Natural killer cell (primary cell): ENCODE results near the gene HELZ2. TPM values are rescaled to one million over a fixed set of nuclear protein-coding genes. Genes with fewer than 3 reads are reported as not detected.

Source experiments
- ATAC-seq, 3 donors: fragments of 150-1000 bp in 2 of 3; fragments of 200-7000 bp in 1 of 3; cut with Tn5 transposase; 1 replicate in 1 of 3; 2 replicates in 2 of 3; pipeline ENCODE4 v1.10.0; 2021; ENCODE audit warnings: mild to moderate bottlenecking in 2 of 3, moderate library complexity in 2 of 3
- DNase-seq, 2 donors: peaks; one replicate each; pipeline versions ENCODE4 v3.0.0 to v3.0.0-alpha.2; 2013 to 2021; ENCODE audit warnings: mixed read lengths in 1 of 2
- H3K27ac ChIP-seq: one replicate; pipeline ENCODE4 v1.5.1; 2013; ENCODE audit warnings: mild to moderate bottlenecking, low read length
- H3K27me3 ChIP-seq: one replicate; pipeline ENCODE4 v1.6.1; 2013; ENCODE audit warnings: low read length; ENCODE audit not compliant: control insufficient read depth, insufficient read depth
- H3K36me3 ChIP-seq: one replicate; pipeline ENCODE4 v1.6.1; 2013; ENCODE audit warnings: low read length; ENCODE audit not compliant: control insufficient read depth, insufficient read depth
- H3K4me1 ChIP-seq: one replicate; pipeline ENCODE4 v1.6.1; 2013; ENCODE audit warnings: low read length; ENCODE audit not compliant: control insufficient read depth, insufficient read depth
- H3K4me3 ChIP-seq: one replicate; pipeline ENCODE4 v1.5.1; 2013; ENCODE audit warnings: low read length
- H3K9me3 ChIP-seq: one replicate; pipeline ENCODE4 v1.6.1; 2013; ENCODE audit warnings: low read length; ENCODE audit not compliant: control insufficient read depth, insufficient read depth
- H3K27ac Mint-ChIP-seq, 2 donors: one replicate each; pipeline ENCODE4 v1.8.0; 2022; ENCODE audit warnings: mild to moderate bottlenecking in 2 of 2, mixed read lengths in 2 of 2, moderate library complexity in 1 of 2
- H3K27me3 Mint-ChIP-seq, 2 donors: one replicate each; pipeline ENCODE4 v1.8.0; 2022; ENCODE audit warnings: low read depth in 2 of 2, mixed read lengths in 2 of 2
- H3K36me3 Mint-ChIP-seq: one replicate; pipeline ENCODE4 v1.8.0; 2022; ENCODE audit warnings: mixed read lengths
- H3K4me1 Mint-ChIP-seq, 2 donors: one replicate each; pipeline ENCODE4 v1.8.0; 2022; ENCODE audit warnings: mixed read lengths in 2 of 2
- H3K4me3 Mint-ChIP-seq: one replicate; pipeline ENCODE4 v1.8.0; 2022; ENCODE audit warnings: mild to moderate bottlenecking, moderate library complexity, mixed read lengths
- H3K9me3 Mint-ChIP-seq, 2 donors: one replicate each; pipeline ENCODE4 v1.8.0; 2022; ENCODE audit warnings: mixed read lengths in 2 of 2
- WGBS: methylation state at CpG from one replicate; pipeline ENCODE4 v1.1.7; 2013; ENCODE audit warnings: missing lambda C conversion rate; ENCODE audit not compliant: insufficient coverage; 5-methylcytosine and 5-hydroxymethylcytosine counted together
- intact Hi-C: fragments of 100-400 bp; cut with micrococcal nuclease; formaldehyde crosslinking; loops from one replicate; pipeline ENCODE4 v1.14.2; 2022
- total RNA-seq, 4 donors: library from RNA; stranded (reverse); fragments of 120-200 nt in 1 of 4; gene quantifications; one replicate each; pipeline versions ENCODE4 v1.2.3 to v1.2.4, GENCODE V29; 2013 to 2022
- TF ChIP-seq, protein P1 (sequence below): fragments of 200-600 bp; IDR thresholded peaks from one replicate; pipeline ENCODE4 v1.8.0; 2022; ENCODE audit warnings: antibody characterized with exemption

Gene HELZ2
- total RNA-seq, 3 donors from 2014 or later (not counting 1 experiment from before 2014, with no cell fraction given), result 85.2 to 90.7 (median 89.4) TPM

DNA sequence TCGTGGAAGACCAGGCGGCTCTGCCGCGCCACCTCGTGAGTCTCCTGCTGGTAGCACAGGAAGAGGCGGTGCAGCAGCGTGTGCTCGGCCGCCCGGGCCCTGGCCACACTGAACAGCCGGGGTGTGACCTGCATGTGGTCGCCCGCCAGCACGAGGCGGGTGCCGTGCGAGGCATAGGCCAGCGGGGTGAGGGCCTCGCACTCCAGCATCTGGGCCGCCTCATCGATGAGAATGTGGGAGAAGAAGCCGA is 7.0 kb downstream of the HELZ2 start:
- H3K27ac Mint-ChIP-seq, result peak overlapping the region; percentile 92 to 93
- Histone ChIP-seq H3K4me1 (peaks cover 39% of the 10 kb centered on the region), H3K9me3 (no peaks in the 10 kb centered on the region), H3K36me3 (peaks cover 16% of the 10 kb centered on the region), H3K27ac (peak overlapping the region; percentile 80), H3K4me3 (no peak overlapping the region), H3K27me3 (no peaks in the 10 kb centered on the region)
- DNase-seq (peak in 1 of 2 donors; percentile 53), ATAC-seq (peak; percentile 54 to 71 (median 69))
- intact Hi-C loops, result loop anchor here (2.0 kb wide), 1 partner anchor 68 kb away; no protein-coding TSS in a partner anchor
- TF ChIP-seq, protein P1, sequence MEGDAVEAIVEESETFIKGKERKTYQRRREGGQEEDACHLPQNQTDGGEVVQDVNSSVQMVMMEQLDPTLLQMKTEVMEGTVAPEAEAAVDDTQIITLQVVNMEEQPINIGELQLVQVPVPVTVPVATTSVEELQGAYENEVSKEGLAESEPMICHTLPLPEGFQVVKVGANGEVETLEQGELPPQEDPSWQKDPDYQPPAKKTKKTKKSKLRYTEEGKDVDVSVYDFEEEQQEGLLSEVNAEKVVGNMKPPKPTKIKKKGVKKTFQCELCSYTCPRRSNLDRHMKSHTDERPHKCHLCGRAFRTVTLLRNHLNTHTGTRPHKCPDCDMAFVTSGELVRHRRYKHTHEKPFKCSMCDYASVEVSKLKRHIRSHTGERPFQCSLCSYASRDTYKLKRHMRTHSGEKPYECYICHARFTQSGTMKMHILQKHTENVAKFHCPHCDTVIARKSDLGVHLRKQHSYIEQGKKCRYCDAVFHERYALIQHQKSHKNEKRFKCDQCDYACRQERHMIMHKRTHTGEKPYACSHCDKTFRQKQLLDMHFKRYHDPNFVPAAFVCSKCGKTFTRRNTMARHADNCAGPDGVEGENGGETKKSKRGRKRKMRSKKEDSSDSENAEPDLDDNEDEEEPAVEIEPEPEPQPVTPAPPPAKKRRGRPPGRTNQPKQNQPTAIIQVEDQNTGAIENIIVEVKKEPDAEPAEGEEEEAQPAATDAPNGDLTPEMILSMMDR, result no peak
- 18% methylated on average over 22 of the region's 22 CpGs for WGBS
- H3K4me1 Mint-ChIP-seq, result peaks cover 20 to 26% of the 10 kb centered on the region in 2 donors
- no peaks in the 10 kb centered on the region for H3K36me3 Mint-ChIP-seq
- H3K9me3 Mint-ChIP-seq, result no peaks in the 10 kb centered on the region
- no peaks in the 10 kb centered on the region for H3K27me3 Mint-ChIP-seq
- H3K4me3 Mint-ChIP-seq, result peak overlapping the region; percentile 88

DNA sequence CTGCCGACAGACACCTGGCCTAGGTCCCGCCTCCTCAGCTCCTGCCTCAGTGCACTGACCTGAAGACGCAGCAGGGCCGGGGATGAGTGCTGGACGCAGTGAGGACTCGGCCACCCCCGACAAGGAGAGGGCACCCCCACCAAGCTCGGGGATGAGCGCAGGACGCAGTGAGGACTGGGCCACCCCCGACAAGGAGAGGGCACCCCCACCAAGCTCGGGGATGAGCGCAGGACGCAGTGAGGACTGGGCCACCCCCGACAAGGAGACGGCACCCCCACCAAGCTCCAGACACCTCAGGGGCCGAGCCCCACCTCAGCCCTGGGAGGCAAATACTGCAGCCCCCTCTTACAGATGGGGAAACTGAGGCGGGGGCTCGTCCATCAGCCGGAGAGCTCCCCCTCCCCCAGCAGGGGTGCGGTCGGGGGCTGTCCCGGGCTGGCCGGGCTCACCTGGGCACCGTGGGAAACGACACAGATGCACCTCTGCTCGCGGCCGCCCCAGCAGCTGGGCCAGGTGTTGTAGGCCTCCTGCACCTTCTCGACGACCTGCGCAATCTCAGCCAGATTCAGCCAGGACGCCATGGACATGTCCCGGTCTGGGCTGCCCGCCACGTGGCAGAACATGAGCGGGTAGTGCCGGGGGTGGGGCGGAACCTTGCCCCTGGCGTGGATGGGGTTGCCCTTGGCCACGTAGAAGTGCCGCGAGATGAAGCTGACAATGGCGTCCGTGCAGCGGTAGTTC is 7.5 kb downstream of the HELZ2 start:
- Mint-ChIP-seq H3K9me3 (no peaks in the 10 kb centered on the region), H3K27me3 (no peaks in the 10 kb centered on the region), H3K4me3 (peak overlapping the region; percentile 88), H3K27ac (peak overlapping the region; percentile 92 to 93), H3K36me3 (no peaks in the 10 kb centered on the region), H3K4me1 (peaks cover 20 to 26% of the 10 kb centered on the region in 2 donors)
- H3K27me3 ChIP-seq, result no peaks in the 10 kb centered on the region
- H3K36me3 ChIP-seq, result peaks cover 16% of the 10 kb centered on the region
- ATAC-seq (no peak), DNase-seq (no peak)
- peak overlapping the region; percentile 80 for H3K27ac ChIP-seq
- no peaks in the 10 kb centered on the region for H3K9me3 ChIP-seq
- intact Hi-C loops, result loop anchor here (2.0 kb wide), 1 partner anchor 68 kb away; no protein-coding TSS in a partner anchor
- 86% methylated on average over 46 of the region's 46 CpGs for WGBS
- no peak overlapping the region for H3K4me3 ChIP-seq
- TF ChIP-seq, protein P1, result no peak
- peaks cover 39% of the 10 kb centered on the region for H3K4me1 ChIP-seq

DNA sequence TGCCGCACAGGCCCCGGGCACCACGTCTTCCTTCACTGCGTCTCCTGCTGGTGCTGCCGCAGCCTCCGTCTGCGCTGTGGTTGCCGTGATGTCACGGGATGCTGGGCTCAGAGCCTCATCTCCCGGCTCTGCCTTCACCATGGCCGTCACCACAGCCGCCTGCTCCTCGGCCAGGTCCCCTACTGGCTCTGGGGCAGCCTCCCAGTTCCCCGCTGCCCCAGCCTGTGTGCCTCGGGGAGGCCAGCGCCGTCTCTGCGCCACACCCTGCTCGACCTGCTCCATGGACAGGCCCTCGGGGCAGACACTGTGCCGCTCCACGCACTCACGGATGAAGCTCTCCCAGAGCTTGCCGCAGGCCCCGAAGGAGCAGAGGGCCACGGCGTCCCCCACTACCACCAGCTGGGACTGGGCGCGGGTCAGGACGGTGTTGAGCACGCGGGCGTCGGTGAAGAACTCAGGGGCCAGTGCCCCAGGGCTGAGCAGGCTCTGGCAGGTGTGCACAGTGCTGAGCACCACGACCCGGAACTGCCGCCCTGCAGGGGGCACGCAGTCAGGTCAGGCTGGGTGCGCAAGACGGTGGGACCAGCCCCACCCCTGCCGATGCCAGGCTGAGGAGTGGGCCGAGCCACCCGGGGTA is 8.2 kb downstream of the HELZ2 start:
- Histone ChIP-seq H3K4me1 (peaks cover 39% of the 10 kb centered on the region), H3K27ac (no peak overlapping the region), H3K27me3 (no peaks in the 10 kb centered on the region), H3K9me3 (no peaks in the 10 kb centered on the region), H3K4me3 (no peak overlapping the region), H3K36me3 (peaks cover 21% of the 10 kb centered on the region)
- Mint-ChIP-seq H3K36me3 (no peaks in the 10 kb centered on the region), H3K27ac (no peak overlapping the region), H3K27me3 (no peaks in the 10 kb centered on the region), H3K4me3 (no peak overlapping the region), H3K9me3 (no peaks in the 10 kb centered on the region), H3K4me1 (peaks cover 20 to 26% of the 10 kb centered on the region in 2 donors)
- WGBS, result 95% methylated on average over 43 of the region's 43 CpGs
- ATAC-seq, result no peak
- DNase-seq, result no peak
- intact Hi-C loops, result loop anchor here (2.0 kb wide), 1 partner anchor 69 kb away; no protein-coding TSS in a partner anchor
- TF ChIP-seq, protein P1, result no peak
